Right atrium auricular region (tissue), 2 donors: ENCODE results near the gene GJA3. TPM values are rescaled to one million over a fixed set of nuclear protein-coding genes. Genes with fewer than 3 reads are reported as not detected.

Experiments used
- DNase-seq: peaks from one replicate; pipeline ENCODE4 v3.0.0-alpha.2; 2019; ENCODE audit warnings: low spot score
- H3K27ac ChIP-seq, 2 donors: fragments of 200-600 bp; sonication (generic); 1 replicate in 1 of 2; 2 replicates in 1 of 2; pipeline ENCODE4 v1.5.1; 2016 to 2019
- H3K27me3 ChIP-seq, 2 donors: fragments of 200-600 bp; sonication (generic); one replicate each; pipeline versions ENCODE4 v1.5.1 to v1.6.0; 2017 to 2019
- H3K36me3 ChIP-seq: fragments of 200-600 bp; sonication (generic); one replicate; pipeline ENCODE4 v1.5.1; 2016
- H3K4me1 ChIP-seq, 2 donors: fragments of 200-600 bp; sonication (generic); one replicate each; pipeline versions ENCODE4 v1.5.1 to v1.6.0; 2017 to 2019
- H3K4me3 ChIP-seq, 2 donors: fragments of 200-600 bp; sonication (generic); 1 replicate in 1 of 2; 2 replicates in 1 of 2; pipeline ENCODE4 v1.5.1; 2017 to 2019; ENCODE audit warnings: mild to moderate bottlenecking in 1 of 2, moderate library complexity in 1 of 2
- H3K9me3 ChIP-seq, 2 donors: fragments of 200-600 bp; sonication (generic); one replicate each; pipeline ENCODE4 v1.5.1; 2019
- CTCF ChIP-seq, 2 donors: fragments of 200-600 bp; sonication (generic); IDR thresholded peaks; one replicate each; pipeline ENCODE4 v1.5.1; 2019; ENCODE audit warnings: antibody characterized with exemption in 2 of 2
- total RNA-seq, 2 donors: library from RNA; depleted of rRNA; stranded (reverse); fragments of >200 nt; gene quantifications; one replicate each; pipeline ENCODE4 v1.1.0, GENCODE V29; 2016

The GJA3 gene
- 1 to 10 TPM; 3.2 to 8.5 TPM for total RNA-seq

- TF ChIP-seq CTCF (IDR thresholded peaks at IDR 0.05) = peak in 1 of 2 donors; percentile 51
- no peaks in the 10 kb centered on the region for H3K9me3 ChIP-seq
- peak within 1 kb of the TSS; percentile 71 to 82 for H3K27ac ChIP-seq
- H3K36me3 ChIP-seq = no peaks in the 10 kb centered on the region
- H3K4me1 ChIP-seq = peaks cover 0 to 27% of the 10 kb centered on the region in 2 donors
- H3K27me3 ChIP-seq = peaks cover 4 to 6% of the 10 kb centered on the region in 2 donors
- peak within 1 kb of the TSS; percentile 53 to 66 for H3K4me3 ChIP-seq
- peak; percentile 57 for DNase-seq
These were observed at the start of gene GJA3 for GRCh38 chr13:20160306-20161274. Gene GJA3, minus strand, starts transcription at chr13:20161052. Its CDS starts 17,764 bp downstream, at chr13:20143288.

GRCh38 chr13:20209948-20210347 is 49.1 kb upstream of the GJA3 start:
- no peaks in the 10 kb centered on the region for H3K36me3 ChIP-seq
- H3K9me3 ChIP-seq = no peaks in the 10 kb centered on the region
- TF ChIP-seq CTCF (IDR thresholded peaks at IDR 0.05) = no peak
- DNase-seq = no peak
- H3K27me3 ChIP-seq = no peaks in the 10 kb centered on the region
- H3K4me3 ChIP-seq = no peak overlapping the region
- H3K27ac ChIP-seq = no peak overlapping the region
- H3K4me1 ChIP-seq = no peaks in the 10 kb centered on the region

- TF ChIP-seq CTCF (IDR thresholded peaks at IDR 0.05) = no peak
- no peaks in the 10 kb centered on the region for H3K4me1 ChIP-seq
- H3K4me3 ChIP-seq = no peak overlapping the region
- DNase-seq = no peak
- H3K27me3 ChIP-seq = no peaks in the 10 kb centered on the region
- H3K27ac ChIP-seq = no peak overlapping the region
- H3K9me3 ChIP-seq = peaks cover 0 to 3% of the 10 kb centered on the region in 2 donors
- no peaks in the 10 kb centered on the region for H3K36me3 ChIP-seq
These were observed 45.9 kb upstream of the GJA3 start for GRCh38 chr13:20206698-20207235.

- no peak for DNase-seq
- H3K4me1 ChIP-seq = no peaks in the 10 kb centered on the region
- TF ChIP-seq CTCF (IDR thresholded peaks at IDR 0.05) = no peak
- peaks cover 0 to 9% of the 10 kb centered on the region in 2 donors for H3K9me3 ChIP-seq
- H3K36me3 ChIP-seq = no peaks in the 10 kb centered on the region
- H3K4me3 ChIP-seq = no peak overlapping the region
- no peaks in the 10 kb centered on the region for H3K27me3 ChIP-seq
- no peak overlapping the region for H3K27ac ChIP-seq
These were observed 45.3 kb upstream of the GJA3 start for GRCh38 chr13:20206065-20206697.

- H3K9me3 ChIP-seq = peaks cover 0 to 9% of the 10 kb centered on the region in 2 donors
- no peak overlapping the region for H3K4me3 ChIP-seq
- H3K36me3 ChIP-seq = no peaks in the 10 kb centered on the region
- DNase-seq = no peak
- peaks cover 0 to 7% of the 10 kb centered on the region in 2 donors for H3K4me1 ChIP-seq
- peaks cover 0 to 10% of the 10 kb centered on the region in 2 donors for H3K27me3 ChIP-seq
- H3K27ac ChIP-seq = no peak overlapping the region
- TF ChIP-seq CTCF (IDR thresholded peaks at IDR 0.05) = no peak
These were observed 37.9 kb upstream of the GJA3 start for GRCh38 chr13:20198781-20199180.
